Stomach (tissue), 4 donors: ENCODE measurements around the gene OR4D5.

ENCODE experiments used
- CTCF ChIP-seq, 7 experiments: fragments of 450-650 bp in 4 of 7; fragments of 200-600 bp in 3 of 7; sonication (generic) in 3 of 7; IDR thresholded peaks; one replicate each; pipeline ENCODE4 v1.5.1; 2016 to 2019; ENCODE audit warnings: antibody characterized with exemption in 7 of 7, control low read depth in 2 of 7, mild to moderate bottlenecking in 1 of 7
- EP300 ChIP-seq: sonication (generic); formaldehyde crosslinking; IDR thresholded peaks from one replicate; pipeline ENCODE4 v1.6.1; 2017; ENCODE audit warnings: antibody characterized with exemption
- POLR2A ChIP-seq, 4 donors: fragments of 450-650 bp; IDR thresholded peaks; one replicate each; pipeline ENCODE4 v1.6.1; 2016; ENCODE audit warnings: antibody characterized with exemption in 4 of 4, control low read depth in 2 of 4, mild to moderate bottlenecking in 1 of 4, moderate library complexity in 1 of 4

- TF ChIP-seq CTCF (IDR thresholded peaks at IDR 0.05), result no peak
- TF ChIP-seq POLR2A (IDR thresholded peaks at IDR 0.05), result no peak
- TF ChIP-seq EP300, result no peak
Measured at GRCh38 chr11:123943738-123944137, 4.3 kb downstream of the OR4D5 start, which contains the start of gene OR6T1.
